ENCODE data around the gene NEUROG1. TPM values are rescaled to one million over a fixed set of nuclear protein-coding genes. Genes with fewer than 3 reads are reported as not detected.
A peak's percentile ranks its signal among the peaks of the same experiment; 100 is the strongest.

The NEUROG1 gene
- total and polyA plus RNA-seq, 8 donors: not detected

DNA sequence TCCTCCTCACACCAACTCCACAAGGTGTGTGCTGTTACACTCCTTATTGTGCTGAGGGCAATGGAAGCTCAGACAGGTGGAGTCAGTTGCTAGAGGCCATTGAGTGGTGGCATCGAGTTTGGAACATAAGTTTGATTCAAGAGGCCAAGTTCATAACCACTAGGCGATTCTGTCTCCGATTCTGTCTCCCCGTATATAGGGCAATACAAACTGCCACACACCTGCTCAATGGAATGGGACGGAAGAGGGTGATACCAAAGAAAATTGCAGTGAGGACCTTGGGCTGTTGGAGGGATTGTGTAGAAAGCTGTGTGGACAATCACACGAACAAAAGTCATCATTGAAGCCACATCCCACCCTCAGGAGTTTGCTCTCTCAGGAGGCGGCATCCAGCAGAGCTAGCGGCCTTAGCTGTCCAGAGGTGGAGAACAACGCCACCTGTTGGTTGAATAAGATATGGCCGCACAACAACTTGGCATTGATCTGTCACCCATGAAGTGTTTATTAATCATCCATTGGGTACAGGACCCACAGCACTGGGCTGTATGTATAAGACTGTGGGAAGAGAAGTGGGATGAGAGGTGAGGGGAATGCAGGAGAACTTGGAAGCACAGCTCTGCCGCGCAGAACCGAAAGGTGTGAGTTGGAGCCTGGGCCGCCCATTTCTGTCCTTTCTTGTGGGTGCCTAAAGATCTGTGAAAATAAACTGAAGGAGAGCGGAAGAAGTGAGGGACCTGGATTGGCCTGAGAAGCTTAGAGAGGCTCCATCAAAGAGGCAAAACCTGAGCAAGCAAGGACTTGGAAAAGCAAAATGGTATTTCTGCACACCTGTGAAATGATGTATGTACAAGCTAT lies 16.1 kb upstream of the NEUROG1 start:
- H3K4me1 ChIP-seq: no peaks in the 10 kb centered on the region
- peak; percentile 92 for ATAC-seq
- intact Hi-C loops (cut with DNase I): loop anchor here in 1 of 2 donors (5.0 kb wide), 1 partner anchor 85 kb away; no protein-coding TSS in a partner anchor
- H3K27ac ChIP-seq: no peak overlapping the region
- TF ChIP-seq, protein P1, sequence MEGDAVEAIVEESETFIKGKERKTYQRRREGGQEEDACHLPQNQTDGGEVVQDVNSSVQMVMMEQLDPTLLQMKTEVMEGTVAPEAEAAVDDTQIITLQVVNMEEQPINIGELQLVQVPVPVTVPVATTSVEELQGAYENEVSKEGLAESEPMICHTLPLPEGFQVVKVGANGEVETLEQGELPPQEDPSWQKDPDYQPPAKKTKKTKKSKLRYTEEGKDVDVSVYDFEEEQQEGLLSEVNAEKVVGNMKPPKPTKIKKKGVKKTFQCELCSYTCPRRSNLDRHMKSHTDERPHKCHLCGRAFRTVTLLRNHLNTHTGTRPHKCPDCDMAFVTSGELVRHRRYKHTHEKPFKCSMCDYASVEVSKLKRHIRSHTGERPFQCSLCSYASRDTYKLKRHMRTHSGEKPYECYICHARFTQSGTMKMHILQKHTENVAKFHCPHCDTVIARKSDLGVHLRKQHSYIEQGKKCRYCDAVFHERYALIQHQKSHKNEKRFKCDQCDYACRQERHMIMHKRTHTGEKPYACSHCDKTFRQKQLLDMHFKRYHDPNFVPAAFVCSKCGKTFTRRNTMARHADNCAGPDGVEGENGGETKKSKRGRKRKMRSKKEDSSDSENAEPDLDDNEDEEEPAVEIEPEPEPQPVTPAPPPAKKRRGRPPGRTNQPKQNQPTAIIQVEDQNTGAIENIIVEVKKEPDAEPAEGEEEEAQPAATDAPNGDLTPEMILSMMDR (IDR thresholded peaks at IDR 0.05): peak; percentile 80 to 82
- H3K36me3 ChIP-seq: no peaks in the 10 kb centered on the region
- H3K27me3 ChIP-seq: peaks cover 3 to 99% of the 10 kb centered on the region in 2 donors
- DNase-seq: peak in 3 of 4 donors; percentile 55 to 81 (median 65)
- no peaks in the 10 kb centered on the region for H3K9me3 ChIP-seq
- no peak overlapping the region for H3K4me3 ChIP-seq

DNA sequence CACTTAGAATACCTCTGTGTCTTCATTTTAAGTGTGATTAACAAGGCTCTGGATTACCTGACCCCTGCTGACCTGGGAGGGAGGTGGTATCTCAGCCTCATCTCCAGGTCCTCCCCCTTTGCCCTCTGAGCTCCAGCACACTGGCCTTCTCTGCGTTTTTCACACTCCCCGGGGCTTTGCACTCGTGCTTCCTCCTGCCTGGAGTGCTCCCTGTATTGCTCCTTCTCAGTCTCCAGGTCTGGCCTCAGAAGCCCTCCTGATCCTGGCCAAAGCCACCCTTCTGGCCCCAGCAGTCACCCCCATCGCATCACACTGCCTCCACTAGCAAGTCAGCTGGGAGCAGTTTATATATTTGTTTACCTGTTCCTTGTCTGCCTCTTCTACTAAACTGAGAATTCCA lies 13.6 kb upstream of the NEUROG1 start:
- no peaks in the 10 kb centered on the region for H3K9me3 ChIP-seq
- no peak overlapping the region for H3K4me3 ChIP-seq
- intact Hi-C loops (cut with DNase I): loop anchor here in 1 of 2 donors (10.0 kb wide), 1 partner anchor 85 kb away; no protein-coding TSS in a partner anchor
- no peaks in the 10 kb centered on the region for H3K36me3 ChIP-seq
- H3K27ac ChIP-seq: no peak overlapping the region
- H3K27me3 ChIP-seq: peaks cover 19 to 99% of the 10 kb centered on the region in 2 donors
- H3K4me1 ChIP-seq: peaks cover 3 to 5% of the 10 kb centered on the region in 2 donors
- TF ChIP-seq, protein P1 (IDR thresholded peaks at IDR 0.05): no peak
- ATAC-seq: no peak
- DNase-seq: no peak

DNA sequence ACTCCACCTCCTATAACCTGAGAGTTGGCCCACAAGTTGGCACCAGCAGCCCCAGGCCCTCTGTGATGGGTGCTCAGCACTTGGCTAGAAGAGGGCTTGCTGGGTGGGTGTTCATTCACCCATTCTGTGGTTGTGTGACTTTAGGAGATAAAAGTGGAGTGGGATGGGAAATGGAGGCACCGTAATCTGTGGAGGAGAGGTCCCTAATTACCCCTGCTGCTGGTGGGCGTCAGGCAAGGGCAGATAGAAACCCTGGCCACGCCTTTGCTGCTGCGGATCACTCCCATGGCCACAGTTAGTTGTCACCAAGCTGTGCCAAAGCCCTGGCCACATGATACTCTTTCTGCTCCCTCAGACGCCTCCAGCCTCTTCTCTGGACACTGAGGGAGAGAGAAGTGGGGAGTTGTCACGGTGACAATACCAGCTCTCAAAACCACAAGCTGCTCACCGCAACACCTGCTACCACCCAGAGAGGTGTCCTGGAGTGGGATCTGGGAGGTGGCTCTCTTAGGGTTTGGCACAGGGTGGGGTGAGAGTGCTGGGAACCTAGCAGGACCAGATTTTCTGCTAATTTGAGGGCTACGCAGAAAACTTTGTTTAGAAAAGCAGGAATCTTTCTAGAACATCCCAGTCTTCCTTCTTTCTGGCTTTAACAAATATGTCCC lies 12.0 kb upstream of the NEUROG1 start:
- peaks cover 13 to 19% of the 10 kb centered on the region in 2 donors for H3K4me1 ChIP-seq
- ATAC-seq (no peak), DNase-seq (no peak)
- H3K4me3 ChIP-seq: no peak overlapping the region
- peaks cover 35 to 99% of the 10 kb centered on the region in 2 donors for H3K27me3 ChIP-seq
- intact Hi-C loops (cut with DNase I): loop anchor here in 1 of 2 donors (10.0 kb wide), 1 partner anchor 83 kb away; no protein-coding TSS in a partner anchor
- no peaks in the 10 kb centered on the region for H3K9me3 ChIP-seq
- H3K36me3 ChIP-seq: no peaks in the 10 kb centered on the region
- TF ChIP-seq, protein P1 (IDR thresholded peaks at IDR 0.05): no peak
- no peak overlapping the region for H3K27ac ChIP-seq

DNA sequence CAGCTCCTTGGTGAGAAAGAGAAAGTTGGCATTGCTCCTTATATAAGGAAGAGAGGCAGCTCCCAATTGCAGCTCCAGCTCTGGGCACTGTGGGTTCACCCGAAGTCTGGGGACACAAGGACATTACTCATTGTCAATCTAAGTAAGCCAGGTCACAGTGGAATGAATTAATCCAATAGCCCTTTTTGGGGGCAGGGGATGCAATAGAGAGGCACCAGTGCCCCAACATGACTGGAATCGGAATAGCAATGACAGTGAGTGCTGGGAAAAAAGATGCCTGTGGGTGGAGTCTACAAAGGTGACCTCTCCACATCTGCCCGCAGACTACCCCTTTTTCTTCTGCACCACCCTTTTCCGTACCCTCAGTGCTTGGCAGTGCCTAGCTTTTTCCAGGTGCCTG lies 11.1 kb upstream of the NEUROG1 start:
- H3K36me3 ChIP-seq: no peaks in the 10 kb centered on the region
- H3K27me3 ChIP-seq: peaks cover 42 to 99% of the 10 kb centered on the region in 2 donors
- no peak overlapping the region for H3K27ac ChIP-seq
- no peak for DNase-seq
- H3K4me1 ChIP-seq: peaks cover 13 to 19% of the 10 kb centered on the region in 2 donors
- no peak overlapping the region for H3K4me3 ChIP-seq
- no peaks in the 10 kb centered on the region for H3K9me3 ChIP-seq
- intact Hi-C loops (cut with DNase I): loop anchor here in 1 of 2 donors (10.0 kb wide), 1 partner anchor 82 kb away; no protein-coding TSS in a partner anchor
- ATAC-seq: no peak
- TF ChIP-seq, protein P1 (IDR thresholded peaks at IDR 0.05): no peak

DNA sequence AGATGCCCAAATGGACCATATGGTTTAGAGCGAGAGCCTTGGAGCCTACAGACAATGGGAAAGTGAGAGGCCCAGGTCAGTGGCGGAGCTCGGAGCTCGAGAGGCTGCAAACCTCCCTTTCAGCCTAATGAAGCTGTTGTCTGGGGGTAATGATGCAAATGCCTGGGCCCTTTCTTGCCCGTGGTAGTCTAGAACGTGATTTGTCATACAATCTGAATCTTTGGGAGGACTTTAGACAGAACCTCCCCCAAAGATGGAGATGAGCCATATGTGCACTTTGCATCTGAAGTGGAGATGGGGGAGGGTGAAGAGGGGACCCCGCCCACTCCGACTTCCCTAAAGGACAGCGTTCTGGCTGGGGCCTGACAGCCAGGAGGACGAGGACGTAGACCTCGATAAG lies 10.3 kb upstream of the NEUROG1 start:
- Histone ChIP-seq H3K27ac (no peak overlapping the region), H3K27me3 (peaks cover 49 to 99% of the 10 kb centered on the region in 2 donors), H3K4me3 (no peak overlapping the region), H3K4me1 (peaks cover 13 to 19% of the 10 kb centered on the region in 2 donors), H3K36me3 (no peaks in the 10 kb centered on the region), H3K9me3 (no peaks in the 10 kb centered on the region)
- intact Hi-C loops (cut with DNase I): loop anchor here in 1 of 2 donors (10.0 kb wide), 1 partner anchor 81 kb away; no protein-coding TSS in a partner anchor
- TF ChIP-seq, protein P1 (IDR thresholded peaks at IDR 0.05): no peak
- no peak for ATAC-seq
- no peak for DNase-seq
